Measurements from ENCODE around the gene EPHB2.

GRCh38 chr1:22841860-22842281 lies 131.2 kb downstream of the EPHB2 start:
- TF ChIP-seq CTCF (IDR thresholded peaks at IDR 0.05): no peak
- TF ChIP-seq EZH2 (IDR thresholded peaks at IDR 0.05; ENCODE audit: borderline replicate concordance, insufficient read depth, low read depth, low read length, poor library complexity, severe bottlenecking): no peak

Data from B cell (primary cell).